Stimulated activated CD8-positive, alpha-beta memory T cell treated with anti-CD3 and anti-CD28 coated beads, Interleukin-2, amount 100 ng/mL, for 1 hour (primary cell): ENCODE measurements around the gene FAM222A.

Experiments used
- DNase-seq, 2 donors: peaks; one replicate each; pipeline ENCODE4 v3.0.0-alpha.2; 2020; ENCODE audit warnings: low read depth in 2 of 2

Gene FAM222A

GRCh38 chr12:109713187-109714070, at the start of gene FAM222A:
Gene FAM222A, plus strand, starts transcription at chr12:109713825. Its CDS starts 30,322 bp downstream, at chr12:109744147.
- peak; percentile 96 to 97 for DNase-seq

- DNase-seq: no peak
Observed at GRCh38 chr12:109664402-109664801, 49.2 kb upstream of the FAM222A start.

- no peak for DNase-seq
Observed at GRCh38 chr12:109666068-109666467, 47.6 kb upstream of the FAM222A start.

GRCh38 chr12:109670731-109671130, 42.9 kb upstream of the FAM222A start:
- DNase-seq: no peak

- DNase-seq: no peak
Observed at GRCh38 chr12:109671502-109671901, 42.1 kb upstream of the FAM222A start.

- no peak for DNase-seq
Observed at GRCh38 chr12:109673379-109673778, 40.2 kb upstream of the FAM222A start.

- no peak for DNase-seq
Observed at GRCh38 chr12:109673884-109674283, 39.7 kb upstream of the FAM222A start.

- DNase-seq: no peak
Observed at GRCh38 chr12:109675411-109675810, 38.2 kb upstream of the FAM222A start.

GRCh38 chr12:109677279-109677691, 36.3 kb upstream of the FAM222A start:
- no peak for DNase-seq

GRCh38 chr12:109678719-109679118, 34.9 kb upstream of the FAM222A start:
- DNase-seq: no peak

- no peak for DNase-seq
Observed at GRCh38 chr12:109679501-109680263, 33.9 kb upstream of the FAM222A start.

- no peak for DNase-seq
Observed at GRCh38 chr12:109680264-109681005, 33.2 kb upstream of the FAM222A start.

GRCh38 chr12:109681986-109682707, 31.5 kb upstream of the FAM222A start:
- no peak for DNase-seq

GRCh38 chr12:109682708-109683060, 30.9 kb upstream of the FAM222A start:
- DNase-seq: no peak

- DNase-seq: no peak
Observed at GRCh38 chr12:109683316-109683715, 30.3 kb upstream of the FAM222A start.

- DNase-seq: no peak
Observed at GRCh38 chr12:109685574-109686447, 27.8 kb upstream of the FAM222A start.

GRCh38 chr12:109686523-109686922, 27.1 kb upstream of the FAM222A start:
- no peak for DNase-seq

- DNase-seq: no peak
Observed at GRCh38 chr12:109687250-109687649, 26.4 kb upstream of the FAM222A start.

GRCh38 chr12:109689426-109689825, 24.2 kb upstream of the FAM222A start:
- no peak for DNase-seq

- DNase-seq: no peak
Observed at GRCh38 chr12:109693160-109693559, 20.5 kb upstream of the FAM222A start.
